Thymus (tissue), 11 donors: ENCODE results near the gene FBXL7. TPM values are rescaled to one million over a fixed set of nuclear protein-coding genes. Genes with fewer than 3 reads are reported as not detected.

ENCODE experiments used
- DNase-seq, 9 donors: peaks; one replicate each; pipeline ENCODE4 v3.0.0-alpha.2; 2013; ENCODE audit warnings: low spot score in 9 of 9, low read depth in 6 of 9, missing footprints in 1 of 9
- H3K27ac ChIP-seq, 2 donors: one replicate each; pipeline ENCODE4 v1.5.1; 2013; ENCODE audit warnings: control low read depth in 1 of 2, low read depth in 1 of 2, low read length in 1 of 2, mild to moderate bottlenecking in 1 of 2, moderate library complexity in 1 of 2
- H3K27me3 ChIP-seq, 2 donors: one replicate each; pipeline ENCODE4 v1.5.1; 2013; ENCODE audit warnings: low read length in 1 of 2; ENCODE audit not compliant: control insufficient read depth in 2 of 2, insufficient read depth in 1 of 2
- H3K36me3 ChIP-seq, 2 donors: one replicate each; pipeline ENCODE4 v1.5.1; 2013; ENCODE audit warnings: low read length in 1 of 2, mild to moderate bottlenecking in 1 of 2, moderate library complexity in 1 of 2; ENCODE audit not compliant: control insufficient read depth in 2 of 2, insufficient read depth in 2 of 2
- H3K4me1 ChIP-seq, 2 donors: one replicate each; pipeline ENCODE4 v1.5.1; 2013; ENCODE audit warnings: low read length in 2 of 2; ENCODE audit not compliant: control insufficient read depth in 2 of 2, insufficient read depth in 2 of 2
- H3K4me3 ChIP-seq, 2 donors: one replicate each; pipeline ENCODE4 v1.5.1; 2013; ENCODE audit warnings: low read length in 2 of 2, control low read depth in 1 of 2, mild to moderate bottlenecking in 1 of 2
- H3K9me3 ChIP-seq, 2 donors: one replicate each; pipeline ENCODE4 v1.5.1; 2013; ENCODE audit warnings: low read length in 1 of 2, mild to moderate bottlenecking in 1 of 2; ENCODE audit not compliant: control insufficient read depth in 2 of 2, insufficient read depth in 1 of 2
- WGBS: extraction: QIAGEN DNeasy Blood & Tissue Kit; methylation state at CpG from one replicate; pipeline ENCODE4 v1.1.7; 2013; 5-methylcytosine and 5-hydroxymethylcytosine counted together
- polyA plus RNA-seq: library from polyadenylated mRNA; stranded (reverse); fragments of 200-250 nt; gene quantifications from one replicate; pipeline ENCODE4 v1.2.3, GENCODE V29; 2013
- total RNA-seq: library from RNA; stranded (reverse); fragments of 120-200 nt; gene quantifications from one replicate; pipeline ENCODE4 v1.2.4, GENCODE V29; 2013
- donor health status: healthy.

FBXL7 gene
- total and polyA plus RNA-seq, 2 donors, result 0.90 to 2.7 TPM

- DNase-seq, result no peak
- no peak overlapping the region for H3K27ac ChIP-seq
- H3K4me1 ChIP-seq, result no peaks in the 10 kb centered on the region
- no peaks in the 10 kb centered on the region for H3K27me3 ChIP-seq
- H3K9me3 ChIP-seq, result no peaks in the 10 kb centered on the region
- WGBS, result 84% methylated on average over 5 of the region's 5 CpGs
- no peak overlapping the region for H3K4me3 ChIP-seq
- H3K36me3 ChIP-seq, result no peaks in the 10 kb centered on the region
Observed at GRCh38 chr5:15877914-15878313, 377.9 kb downstream of the FBXL7 start.

GRCh38 chr5:15880201-15880600 is 380.2 kb downstream of the FBXL7 start:
- WGBS, result 80% methylated on average over 3 of the region's 3 CpGs
- Histone ChIP-seq H3K9me3 (peaks cover 0 to 4% of the 10 kb centered on the region in 2 donors), H3K27ac (no peak overlapping the region), H3K27me3 (no peaks in the 10 kb centered on the region), H3K36me3 (no peaks in the 10 kb centered on the region), H3K4me3 (no peak overlapping the region), H3K4me1 (no peaks in the 10 kb centered on the region)
- no peak for DNase-seq

GRCh38 chr5:15885156-15885555 is 385.2 kb downstream of the FBXL7 start:
- no peak for DNase-seq
- Histone ChIP-seq H3K27ac (no peak overlapping the region), H3K4me3 (no peak overlapping the region), H3K36me3 (no peaks in the 10 kb centered on the region), H3K9me3 (peaks cover 0 to 5% of the 10 kb centered on the region in 2 donors), H3K27me3 (no peaks in the 10 kb centered on the region), H3K4me1 (no peaks in the 10 kb centered on the region)
- 83% methylated on average over 3 of the region's 3 CpGs for WGBS

GRCh38 chr5:15886156-15886555 is 386.2 kb downstream of the FBXL7 start:
- H3K4me1 ChIP-seq, result no peaks in the 10 kb centered on the region
- H3K4me3 ChIP-seq, result no peak overlapping the region
- H3K9me3 ChIP-seq, result peaks cover 0 to 5% of the 10 kb centered on the region in 2 donors
- no peak for DNase-seq
- H3K36me3 ChIP-seq, result no peaks in the 10 kb centered on the region
- no peak overlapping the region for H3K27ac ChIP-seq
- H3K27me3 ChIP-seq, result no peaks in the 10 kb centered on the region
- WGBS, result 95% methylated on average over 1 of the region's 1 CpG

GRCh38 chr5:15887093-15887492 is 387.1 kb downstream of the FBXL7 start:
- Histone ChIP-seq H3K36me3 (no peaks in the 10 kb centered on the region), H3K9me3 (peaks cover 0 to 5% of the 10 kb centered on the region in 2 donors), H3K4me3 (no peak overlapping the region), H3K4me1 (no peaks in the 10 kb centered on the region), H3K27me3 (no peaks in the 10 kb centered on the region), H3K27ac (no peak overlapping the region)
- 59% methylated on average over 3 of the region's 3 CpGs for WGBS
- DNase-seq, result no peak

GRCh38 chr5:15889001-15889400 is 389.0 kb downstream of the FBXL7 start:
- Histone ChIP-seq H3K27me3 (no peaks in the 10 kb centered on the region), H3K36me3 (no peaks in the 10 kb centered on the region), H3K9me3 (peaks cover 0 to 11% of the 10 kb centered on the region in 2 donors), H3K4me3 (no peak overlapping the region), H3K27ac (no peak overlapping the region), H3K4me1 (no peaks in the 10 kb centered on the region)
- no peak for DNase-seq
- 91% methylated on average over 3 of the region's 3 CpGs for WGBS

GRCh38 chr5:15893866-15894265 is 393.9 kb downstream of the FBXL7 start:
- Histone ChIP-seq H3K27me3 (no peaks in the 10 kb centered on the region), H3K9me3 (peaks cover 0 to 9% of the 10 kb centered on the region in 2 donors), H3K27ac (no peak overlapping the region), H3K4me3 (no peak overlapping the region), H3K4me1 (no peaks in the 10 kb centered on the region), H3K36me3 (no peaks in the 10 kb centered on the region)
- WGBS, result 99% methylated on average over 11 of the region's 11 CpGs
- DNase-seq, result no peak

- H3K4me1 ChIP-seq, result no peaks in the 10 kb centered on the region
- no peaks in the 10 kb centered on the region for H3K27me3 ChIP-seq
- no peak overlapping the region for H3K4me3 ChIP-seq
- H3K27ac ChIP-seq, result no peak overlapping the region
- no peaks in the 10 kb centered on the region for H3K36me3 ChIP-seq
- 97% methylated on average over 3 of the region's 3 CpGs for WGBS
- H3K9me3 ChIP-seq, result peaks cover 0 to 4% of the 10 kb centered on the region in 2 donors
- DNase-seq, result no peak
Observed at GRCh38 chr5:15897656-15898055, 397.7 kb downstream of the FBXL7 start.

GRCh38 chr5:15898641-15899040 is 398.7 kb downstream of the FBXL7 start:
- whole genome bisulfite sequencing, result 97% methylated on average over 6 of the region's 6 CpGs
- H3K4me3 ChIP-seq, result no peak overlapping the region
- H3K36me3 ChIP-seq, result no peaks in the 10 kb centered on the region
- no peak overlapping the region for H3K27ac ChIP-seq
- DNase-seq, result no peak
- peaks cover 0 to 5% of the 10 kb centered on the region in 2 donors for H3K9me3 ChIP-seq
- H3K4me1 ChIP-seq, result no peaks in the 10 kb centered on the region
- H3K27me3 ChIP-seq, result no peaks in the 10 kb centered on the region

- H3K27me3 ChIP-seq, result no peaks in the 10 kb centered on the region
- H3K4me1 ChIP-seq, result no peaks in the 10 kb centered on the region
- no peak overlapping the region for H3K27ac ChIP-seq
- H3K36me3 ChIP-seq, result no peaks in the 10 kb centered on the region
- peaks cover 0 to 5% of the 10 kb centered on the region in 2 donors for H3K9me3 ChIP-seq
- 96% methylated on average over 1 of the region's 1 CpG for WGBS
- no peak for DNase-seq
- no peak overlapping the region for H3K4me3 ChIP-seq
Observed at GRCh38 chr5:15899481-15899880, 399.5 kb downstream of the FBXL7 start.
